HG02981 (cell line): ENCODE results near the gene GRWD1.

Experiments used
- ATAC-seq: cut with Tn5 transposase; IDR thresholded peaks from one replicate; pipeline ENCODE4 v1.9.1; 2021; ENCODE audit warnings: mild to moderate bottlenecking, moderate library complexity; ENCODE audit not compliant: unreplicated experiment

The GRWD1 gene

DNA sequence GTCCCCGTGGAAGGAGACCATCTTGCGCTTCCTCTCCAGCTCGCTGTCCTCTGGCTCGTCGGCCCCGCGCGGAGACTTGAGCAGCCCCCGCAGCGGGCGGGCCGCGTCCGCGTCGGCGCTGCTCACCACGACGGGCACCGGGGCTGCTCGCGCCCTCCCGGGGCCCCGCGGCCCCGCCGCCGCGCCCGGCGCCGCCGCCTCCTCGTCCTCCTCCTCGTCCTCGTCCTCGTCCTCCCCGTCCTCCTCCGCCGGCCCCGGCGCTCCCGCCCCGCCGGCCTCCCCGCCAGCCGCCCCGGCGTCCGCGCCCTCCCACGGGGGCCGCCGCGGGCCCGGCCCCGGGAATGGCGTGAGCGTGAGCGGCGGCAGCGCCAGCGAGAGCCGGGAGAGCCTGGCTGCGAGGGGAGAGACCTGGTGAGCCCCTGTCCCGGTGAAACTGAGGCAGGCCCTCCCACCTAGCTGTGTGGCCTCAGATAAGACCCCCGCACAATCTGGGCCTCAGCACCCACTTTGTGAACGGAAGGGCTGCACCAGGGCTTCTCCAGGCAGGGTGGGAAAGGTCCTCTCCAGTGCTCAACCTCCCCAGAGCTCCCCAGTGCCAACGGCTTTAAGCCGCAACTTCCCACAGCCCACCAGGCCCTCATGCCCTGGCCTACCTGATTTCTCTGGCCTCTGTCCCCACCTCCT lies 48.1 kb downstream of the GRWD1 start:
- ATAC-seq, result peak; percentile 7

DNA sequence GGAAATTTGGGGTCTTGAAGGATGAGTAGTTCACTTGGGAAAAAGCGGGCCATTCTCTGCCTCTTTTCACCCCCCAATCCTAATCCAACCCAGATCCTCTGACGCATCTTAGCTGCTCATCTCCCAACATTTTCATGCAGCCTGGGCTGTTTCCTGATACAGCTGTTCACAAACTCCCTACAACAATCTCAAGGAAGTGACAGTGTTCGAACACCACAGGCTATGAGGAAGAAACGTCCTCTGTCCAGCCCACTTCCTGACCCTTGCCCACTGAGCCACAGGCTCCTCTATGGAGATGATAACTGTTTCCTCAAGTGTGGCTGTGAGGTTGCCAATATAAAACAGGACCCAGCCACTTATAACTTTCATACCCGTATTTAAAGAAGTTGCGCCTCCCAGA lies 49.6 kb downstream of the GRWD1 start:
- ATAC-seq, result no peak

DNA sequence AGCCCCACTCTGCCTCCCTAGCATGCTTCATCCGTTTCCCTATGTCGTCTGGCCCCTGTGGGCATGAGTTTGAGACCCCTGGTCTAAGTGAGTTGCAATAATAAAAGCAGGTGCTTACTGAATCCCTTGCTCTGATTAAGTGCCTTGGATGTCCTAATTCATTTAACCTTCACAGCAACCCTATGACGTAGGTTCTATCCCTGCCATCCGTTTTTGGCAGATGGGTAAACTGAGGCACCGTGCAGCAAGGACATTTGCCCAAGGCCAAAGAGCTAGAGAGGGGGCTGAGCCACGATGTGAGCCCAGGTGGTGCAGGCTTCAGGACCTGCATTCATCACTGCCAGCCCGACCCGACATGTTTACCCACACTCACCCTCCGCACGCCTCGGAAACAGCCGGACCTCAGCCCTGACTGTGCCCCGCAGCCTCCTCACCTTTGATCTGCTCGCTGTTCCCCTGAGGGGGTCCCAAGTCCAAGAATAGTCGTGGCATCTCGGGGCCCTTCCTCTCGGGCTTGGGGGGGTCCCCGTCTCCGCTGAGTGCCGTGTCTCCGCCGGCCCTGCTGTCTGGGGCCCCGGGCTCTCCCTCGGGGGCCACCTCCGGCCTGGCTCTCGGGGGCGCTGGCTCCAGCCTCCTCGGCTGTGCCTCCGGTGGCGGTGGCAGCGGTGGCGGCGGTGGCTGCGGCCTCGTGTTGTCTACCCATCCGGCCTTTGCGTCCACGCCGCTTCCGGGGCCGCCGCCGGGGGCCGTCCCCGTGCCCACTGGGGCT lies 51.4 kb downstream of the GRWD1 start:
- no peak for ATAC-seq

DNA sequence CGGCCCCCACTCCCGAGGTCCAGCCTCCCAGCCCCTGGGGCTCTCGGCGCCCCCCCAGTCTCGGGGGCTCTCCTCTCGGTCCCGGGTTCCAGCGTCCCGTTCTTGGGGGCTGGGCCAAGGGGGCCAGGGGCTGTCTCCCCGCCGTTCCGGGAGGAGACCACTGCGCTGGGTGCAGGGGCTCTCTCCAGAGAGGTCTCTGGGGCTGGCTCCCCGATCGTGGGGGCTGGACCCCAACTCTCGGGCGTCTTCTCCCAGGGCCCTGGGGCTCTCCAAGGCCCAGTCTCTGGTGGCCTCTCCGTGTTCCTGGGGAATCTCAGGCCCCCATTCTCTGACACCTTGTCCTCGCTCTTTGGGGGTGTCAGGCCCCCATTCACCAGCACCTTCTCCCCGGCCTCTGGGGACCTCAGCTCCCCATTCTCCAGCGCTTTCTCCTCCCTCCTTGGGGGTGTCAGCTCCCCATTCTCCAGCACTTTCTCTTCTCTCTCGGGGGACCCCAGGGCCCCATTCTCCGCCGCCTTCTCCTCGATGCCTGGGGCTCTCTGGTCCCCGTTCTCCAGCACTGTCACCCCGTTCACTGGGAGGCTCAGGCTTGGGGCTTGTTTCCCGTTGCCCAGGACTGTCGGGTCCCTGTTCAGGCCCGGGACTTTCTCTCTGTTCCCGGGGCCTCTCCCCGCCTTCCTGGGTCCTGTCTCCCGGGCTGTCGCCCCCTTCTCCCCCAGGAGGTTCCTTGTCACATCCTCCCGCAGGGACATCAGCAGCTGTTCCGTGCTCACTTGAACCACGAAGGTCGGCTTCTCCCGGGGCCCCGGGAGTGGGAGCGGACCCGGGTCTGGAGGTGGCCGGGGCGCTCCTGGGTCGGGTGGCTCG lies 52.2 kb downstream of the GRWD1 start:
- no peak for ATAC-seq

DNA sequence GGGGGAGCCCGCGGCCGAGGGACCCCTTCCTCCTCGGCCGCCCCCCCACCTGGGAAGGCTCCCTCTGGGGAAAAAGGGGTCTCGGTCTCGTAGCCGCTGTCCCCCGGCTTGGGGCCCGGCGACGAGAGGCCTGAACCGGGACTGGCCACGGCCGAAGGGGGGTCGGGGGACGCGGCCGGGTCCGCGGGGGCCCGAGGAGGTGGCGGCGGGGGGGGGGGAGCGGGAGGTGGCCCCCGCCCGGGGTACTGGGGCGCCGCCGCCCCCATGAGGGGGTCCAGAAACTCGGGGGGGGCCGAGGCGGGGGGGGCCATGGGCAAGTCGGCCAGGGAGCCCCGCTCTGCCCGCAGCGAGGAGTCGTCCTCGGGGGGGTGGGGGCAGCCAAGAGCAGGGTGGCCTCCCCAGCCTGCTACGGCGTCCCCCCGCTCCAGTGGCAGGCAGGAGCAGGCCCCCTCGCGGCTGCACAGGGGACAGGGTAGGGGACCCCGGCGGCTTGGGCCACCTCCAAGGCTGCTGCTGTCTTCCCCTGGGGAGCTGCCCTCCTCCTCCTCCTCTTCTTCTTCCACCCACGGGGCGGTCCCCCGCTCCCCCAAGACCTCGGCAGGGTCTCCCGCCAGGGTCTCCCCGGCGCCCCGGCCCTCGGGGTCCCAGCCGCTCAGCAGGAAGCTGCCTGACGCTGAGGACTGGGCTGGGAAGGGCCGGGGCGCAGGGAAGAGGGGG lies 53.0 kb downstream of the GRWD1 start:
- no peak for ATAC-seq

DNA sequence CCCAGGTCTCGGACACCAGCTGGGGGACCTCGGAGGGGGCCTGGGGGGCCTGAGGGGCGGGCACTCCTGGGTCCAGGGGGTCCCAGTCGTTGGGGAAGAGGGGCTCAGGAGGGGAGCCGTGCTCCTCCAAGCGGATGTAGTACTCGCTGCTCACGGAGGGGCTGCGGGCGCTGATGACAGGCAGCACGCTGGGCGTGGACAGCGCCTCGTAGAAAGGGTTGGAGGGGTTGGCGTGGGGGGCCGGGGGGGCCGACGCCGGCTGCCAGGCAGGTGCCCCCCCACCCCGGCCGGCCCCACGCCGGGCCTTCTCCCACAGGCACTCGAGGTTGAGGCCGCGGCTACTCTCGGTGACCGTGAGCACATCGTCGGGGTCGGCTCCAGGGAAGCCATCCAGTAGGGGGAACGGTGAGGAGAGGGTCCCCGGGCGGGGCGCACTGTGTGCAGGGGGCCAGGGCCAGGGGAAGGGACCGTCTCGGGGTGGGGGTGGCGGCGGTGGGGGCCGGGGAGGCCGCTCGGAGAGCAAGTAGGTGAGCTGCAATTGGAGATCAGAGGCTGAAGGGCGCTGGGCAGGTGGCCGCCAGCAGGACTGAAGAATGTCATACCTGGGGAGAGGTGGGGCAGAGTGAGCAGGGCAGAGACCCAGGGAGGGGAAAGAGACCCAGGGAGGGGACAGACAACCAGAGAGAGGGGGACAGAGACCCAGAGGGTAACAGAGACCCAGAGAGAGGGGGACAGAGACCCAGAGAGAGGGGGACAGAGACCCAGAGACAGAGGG lies 53.7 kb downstream of the GRWD1 start:
- no peak for ATAC-seq

DNA sequence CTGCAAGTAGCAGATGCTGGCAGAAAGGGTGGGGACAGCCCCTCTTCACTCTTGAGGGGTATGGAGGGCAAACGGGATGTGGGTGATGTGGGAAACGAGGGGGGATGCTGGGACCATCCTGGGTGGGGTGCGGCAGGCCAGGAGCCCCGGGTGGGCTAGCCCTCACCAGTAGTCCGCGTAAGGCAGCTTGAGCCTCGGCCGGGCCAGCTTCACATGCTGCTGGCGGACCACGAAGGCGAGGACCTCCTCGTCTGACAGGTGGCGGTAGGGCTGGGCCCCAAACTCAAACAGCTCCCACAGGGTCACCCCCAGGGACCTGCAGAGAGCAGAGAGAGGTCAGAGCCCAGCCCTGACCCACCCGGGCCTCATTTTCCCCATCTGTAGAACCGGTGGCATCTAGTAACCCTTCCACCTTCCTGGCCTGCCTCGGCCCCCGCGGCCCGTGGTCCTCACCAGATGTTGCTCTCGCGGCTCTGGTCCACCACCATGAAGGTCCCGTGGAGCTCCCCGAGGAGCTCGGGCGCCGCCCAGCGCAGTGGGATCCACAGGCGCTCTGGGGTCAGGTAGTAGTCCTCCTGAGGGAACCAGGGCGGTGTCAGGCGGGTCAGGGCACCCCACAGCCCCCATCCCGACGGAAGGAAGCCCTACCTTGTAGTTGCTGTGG lies 55.2 kb downstream of the GRWD1 start:
- no peak for ATAC-seq

DNA sequence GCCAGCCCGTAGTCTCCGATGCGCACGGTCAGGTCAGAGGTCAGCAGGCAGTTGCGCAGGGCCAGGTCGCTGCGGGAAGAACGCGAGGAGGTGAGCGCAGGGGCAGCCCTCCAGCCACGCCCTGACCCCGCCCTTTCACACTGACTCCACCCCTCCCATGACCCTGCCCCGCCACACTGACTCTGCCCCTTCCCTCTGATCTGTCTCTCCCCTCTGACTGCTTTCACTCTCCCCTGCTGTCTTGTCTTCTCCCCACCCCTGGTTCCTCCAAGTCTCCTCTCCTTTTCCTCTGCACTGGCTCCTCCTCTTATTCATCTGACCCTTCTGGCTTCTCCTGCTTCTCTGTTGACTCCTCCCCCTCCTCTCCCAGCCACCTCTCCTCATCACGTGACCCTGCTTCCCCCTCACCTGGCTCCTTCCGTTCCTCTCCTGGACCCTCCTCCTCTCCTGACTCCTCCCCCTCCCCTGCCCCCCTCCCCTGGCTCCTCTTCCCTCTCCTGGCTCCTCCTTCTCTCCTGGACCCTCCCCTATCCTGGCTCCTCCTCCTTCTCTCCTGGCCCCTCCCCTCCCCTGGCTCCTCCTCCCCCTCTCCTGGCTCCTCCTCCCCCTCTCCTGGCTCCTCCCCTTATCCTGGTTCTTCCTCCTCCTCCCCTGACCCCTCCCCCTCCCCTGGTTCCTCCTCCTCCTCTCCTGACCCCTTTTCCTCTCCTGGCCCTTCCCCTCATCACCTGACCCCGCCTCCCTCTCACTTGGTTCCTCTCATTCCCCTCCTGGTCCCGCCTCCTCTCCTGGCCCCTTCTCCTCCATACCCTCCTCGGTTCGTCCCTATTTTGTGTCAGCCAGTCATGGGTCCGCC lies 55.9 kb downstream of the GRWD1 start:
- ATAC-seq, result no peak

DNA sequence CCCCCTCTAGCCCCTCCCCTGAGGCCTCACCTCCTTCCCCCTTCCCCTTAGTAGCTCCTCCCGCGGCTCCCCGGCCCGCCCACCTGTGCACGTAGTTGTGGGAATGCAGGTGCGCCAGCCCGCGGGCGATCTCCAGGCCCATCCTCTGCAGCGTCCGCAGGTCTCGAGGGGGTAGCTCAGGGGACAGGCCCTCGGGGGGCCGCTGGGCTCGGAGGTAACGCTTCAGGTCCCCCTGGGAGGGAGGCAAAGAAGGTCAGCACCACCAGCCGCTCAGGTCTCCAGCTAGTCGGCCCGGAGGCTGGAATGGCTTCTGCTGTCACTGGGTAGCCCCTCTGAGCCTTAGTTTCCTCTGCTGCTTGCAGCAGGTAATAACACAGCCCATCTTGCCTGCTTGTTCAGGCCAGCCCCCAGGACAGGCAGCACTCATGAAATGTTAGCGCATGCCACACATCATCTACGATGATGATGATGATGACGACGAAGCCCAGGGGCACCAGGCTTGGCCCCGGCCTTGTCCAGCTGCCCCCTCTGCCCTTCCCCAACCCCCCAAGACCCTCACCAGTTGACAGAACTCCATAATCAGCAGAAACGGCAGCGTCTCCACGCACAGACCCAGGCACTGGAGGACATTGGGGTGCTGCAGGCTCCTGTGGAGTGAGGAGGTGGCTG lies 56.7 kb downstream of the GRWD1 start:
- no peak for ATAC-seq

DNA sequence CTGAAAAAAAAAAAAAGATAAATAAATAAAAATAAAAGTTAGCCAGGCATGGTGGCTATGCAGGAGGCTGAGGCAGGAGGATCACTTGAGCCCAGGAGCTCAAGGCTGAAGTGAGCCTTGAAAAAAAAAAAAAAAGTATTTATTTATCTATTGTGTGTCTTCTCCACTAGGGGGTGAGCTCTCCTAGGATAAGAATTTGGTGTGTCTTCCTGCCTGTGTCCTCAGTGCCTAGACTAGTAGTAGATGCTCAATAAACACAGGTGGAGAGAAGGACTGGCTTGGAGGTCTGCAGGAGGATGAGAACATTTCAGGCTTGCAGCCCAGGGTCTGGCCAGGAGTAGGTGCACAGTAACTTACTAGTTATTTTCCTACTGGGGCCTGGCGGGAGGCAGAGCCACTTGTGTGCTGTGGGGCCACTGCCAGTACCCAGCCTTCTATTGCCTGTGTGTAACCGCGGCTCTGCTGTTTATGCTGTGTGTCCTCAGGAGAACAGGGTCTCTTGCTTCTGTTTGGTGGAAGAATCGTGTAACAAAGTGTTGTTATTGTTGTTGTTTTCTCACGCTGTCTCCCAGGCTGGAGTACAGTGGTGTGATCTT lies 60.5 kb downstream of the GRWD1 start:
- ATAC-seq, result no peak
